ENCODE measurements around the gene FRS2. TPM values are rescaled to one million over a fixed set of nuclear protein-coding genes. Genes with fewer than 3 reads are reported as not detected.

FRS2 gene, protein sequence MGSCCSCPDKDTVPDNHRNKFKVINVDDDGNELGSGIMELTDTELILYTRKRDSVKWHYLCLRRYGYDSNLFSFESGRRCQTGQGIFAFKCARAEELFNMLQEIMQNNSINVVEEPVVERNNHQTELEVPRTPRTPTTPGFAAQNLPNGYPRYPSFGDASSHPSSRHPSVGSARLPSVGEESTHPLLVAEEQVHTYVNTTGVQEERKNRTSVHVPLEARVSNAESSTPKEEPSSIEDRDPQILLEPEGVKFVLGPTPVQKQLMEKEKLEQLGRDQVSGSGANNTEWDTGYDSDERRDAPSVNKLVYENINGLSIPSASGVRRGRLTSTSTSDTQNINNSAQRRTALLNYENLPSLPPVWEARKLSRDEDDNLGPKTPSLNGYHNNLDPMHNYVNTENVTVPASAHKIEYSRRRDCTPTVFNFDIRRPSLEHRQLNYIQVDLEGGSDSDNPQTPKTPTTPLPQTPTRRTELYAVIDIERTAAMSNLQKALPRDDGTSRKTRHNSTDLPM
- 54.9 and 78.1 TPM in 2 replicates for total RNA-seq

DNA sequence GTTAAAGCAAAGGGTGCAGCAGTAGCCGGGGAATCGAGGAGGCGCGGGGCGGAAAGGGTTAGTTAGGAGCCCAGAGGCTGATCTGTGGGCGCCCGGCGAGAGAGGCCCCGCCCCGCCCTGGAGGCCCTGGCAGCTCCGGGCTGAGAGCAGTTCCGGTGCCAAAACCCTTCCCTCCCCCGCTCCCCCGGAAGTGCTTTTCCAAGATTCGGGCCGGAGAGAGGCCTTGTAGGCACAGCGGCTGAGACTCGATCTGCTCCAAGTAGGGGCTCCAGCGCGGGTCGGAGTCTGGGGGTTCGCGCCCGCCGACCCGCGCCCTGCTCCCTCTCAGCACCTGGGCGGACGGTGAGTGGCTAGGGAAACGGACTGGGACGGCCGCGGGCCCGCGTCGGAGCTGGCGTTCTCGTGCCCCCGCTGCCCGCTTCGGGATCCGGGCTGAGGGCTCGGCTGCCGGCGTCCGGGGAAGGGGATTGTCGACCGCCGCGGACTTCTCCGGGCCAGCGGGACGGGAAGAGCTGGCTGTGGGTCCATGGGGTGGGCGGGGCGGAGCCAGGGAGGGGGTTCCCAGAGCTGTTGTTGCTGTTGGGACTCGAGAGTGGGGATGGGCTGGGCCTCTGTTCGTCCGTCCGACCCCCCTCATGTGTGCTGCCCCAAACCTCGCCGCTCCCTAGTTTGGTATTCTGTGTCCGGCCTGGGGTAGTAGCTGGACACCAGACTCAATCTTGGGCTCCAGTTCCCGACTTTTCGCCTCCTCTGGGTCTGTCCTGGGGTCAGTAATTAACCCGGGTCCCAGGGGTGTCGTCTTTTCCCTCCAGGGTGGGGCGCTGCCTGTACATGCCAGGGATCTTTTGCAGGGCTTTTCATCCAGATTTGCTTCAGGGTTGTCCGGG is at the start of gene FRS2:
Gene FRS2, plus strand, starts transcription at position 200 of the 887 bp plus-strand sequence. CDS start 98,643 bp downstream, outside the sequence.

DNA sequence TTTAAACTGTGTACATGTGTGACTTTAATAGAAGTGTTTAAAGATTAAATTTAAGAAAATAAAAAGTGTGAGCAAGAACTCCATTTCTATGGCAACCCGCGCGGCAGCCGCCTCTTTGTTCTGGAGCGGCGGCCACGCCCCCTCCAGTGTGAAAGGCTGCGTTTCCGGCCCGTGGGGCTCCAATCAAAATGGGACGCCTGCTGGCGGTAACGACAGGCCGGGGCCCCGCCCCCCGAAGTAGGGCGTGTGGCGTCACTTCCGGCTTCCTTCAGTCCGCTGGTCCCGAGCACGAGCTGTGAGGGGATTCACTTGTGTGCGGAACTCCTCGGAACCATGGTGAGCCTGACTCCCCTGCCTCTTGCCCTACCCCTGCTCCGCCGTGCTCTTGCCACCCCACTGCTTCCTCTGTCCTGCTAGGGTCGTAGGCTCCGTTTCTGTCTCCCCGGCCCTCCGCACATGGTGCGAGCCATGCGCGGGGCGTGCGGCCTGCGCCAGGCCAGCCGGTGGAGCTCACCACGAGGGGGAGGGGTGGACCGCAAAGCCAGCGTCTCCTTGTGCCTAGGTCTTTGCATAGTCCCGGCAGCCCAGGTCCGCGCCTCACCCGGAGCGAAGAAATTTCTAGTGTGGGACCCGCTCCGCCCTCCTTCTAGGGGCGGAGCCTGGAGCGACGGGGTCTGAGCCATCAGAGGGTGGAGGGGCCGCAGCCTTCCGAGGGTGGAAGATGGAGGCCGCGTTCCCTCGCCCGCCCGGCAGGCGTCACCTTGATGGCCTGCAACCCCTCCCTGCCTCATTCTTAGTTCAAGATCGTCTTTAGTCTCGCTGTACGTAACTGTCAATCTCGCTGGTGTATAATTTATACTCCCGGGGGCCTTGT is 115.2 kb downstream of the FRS2 start, which contains the start of gene CCT2:
Gene CCT2, plus strand, starts transcription at position 271 of the 874 bp plus-strand sequence. Its CDS starts 63 bp downstream, at position 334.

DNA sequence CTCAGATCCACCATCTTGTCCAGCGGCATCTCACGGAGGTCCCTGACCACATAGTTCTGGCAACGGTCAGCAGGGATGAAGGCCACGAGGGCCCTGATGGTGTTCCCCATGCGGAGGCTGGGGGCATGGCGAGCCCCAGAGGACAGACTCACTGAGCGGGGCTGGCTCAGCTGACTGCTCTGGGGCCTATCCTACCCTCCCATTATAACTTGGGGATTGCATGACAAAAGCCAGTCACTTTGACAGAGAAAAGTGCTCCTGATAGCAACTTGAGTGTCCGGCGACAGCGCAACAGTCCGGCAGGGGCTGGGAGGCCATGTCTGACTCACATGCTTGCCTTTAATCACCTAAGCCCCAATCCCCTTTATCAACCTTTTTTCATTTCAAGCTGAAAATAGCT is 140.5 kb downstream of the FRS2 start, which contains the start of gene LRRC10:
Gene LRRC10, minus strand, starts transcription at position 179 of the 400 bp plus-strand sequence. Its CDS starts 69 bp downstream, at position 110.

Other genes with a start within 250 kb of the FRS2 start
- 14.6 and 24.5 TPM in 2 replicates for gene CPSF6, start 230.8 kb upstream of the FRS2 start, total RNA-seq
- not detected in 2 replicates for gene LYZ, start 122.0 kb upstream of the FRS2 start, total RNA-seq
- 11.3 and 11.5 TPM in 2 replicates for gene YEATS4, start 110.6 kb upstream of the FRS2 start, total RNA-seq
- 255 and 339 TPM in 2 replicates for gene CCT2, start 115.1 kb downstream of the FRS2 start, total RNA-seq
- not detected in 2 replicates for gene LRRC10, start 140.5 kb downstream of the FRS2 start, total RNA-seq
- gene BEST3, start 228.9 kb downstream of the FRS2 start, total RNA-seq: 0.30 and 0.37 TPM in 2 replicates

Data from smooth muscle cell of the umbilical artery (primary cell).